GM19324 (cell line): ENCODE measurements around the gene NFILZ.
"Not testable (repeated sequence)": the region's sequence is repeated elsewhere in the genome, so short reads cannot be mapped to it uniquely, and the experiment has no call there.

Experiments used
- ATAC-seq: cut with Tn5 transposase; IDR thresholded peaks from one replicate; pipeline ENCODE4 v1.9.1; 2021; ENCODE audit warnings: mild to moderate bottlenecking, moderate library complexity; ENCODE audit not compliant: unreplicated experiment, low FRiP score

Gene NFILZ

GRCh38 chr19:8610936-8611300 lies 19.5 kb upstream of the NFILZ start:
- ATAC-seq: no peak

GRCh38 chr19:8611391-8611876 lies 19.0 kb upstream of the NFILZ start:
- no peak for ATAC-seq

GRCh38 chr19:8611877-8612806 lies 18.3 kb upstream of the NFILZ start:
- no peak for ATAC-seq

- no peak for ATAC-seq
These were observed 17.6 kb upstream of the NFILZ start for GRCh38 chr19:8612807-8613171.

GRCh38 chr19:8614455-8614854 lies 16.0 kb upstream of the NFILZ start:
- no peak for ATAC-seq

GRCh38 chr19:8615024-8615423 lies 15.4 kb upstream of the NFILZ start:
- ATAC-seq: no peak

- ATAC-seq: no peak
These were observed 14.4 kb upstream of the NFILZ start for GRCh38 chr19:8615813-8616596.

GRCh38 chr19:8616861-8617260 lies 13.6 kb upstream of the NFILZ start:
- no peak for ATAC-seq

- not testable (repeated sequence) for ATAC-seq
These were observed 13.1 kb upstream of the NFILZ start for GRCh38 chr19:8617325-8617724.

- ATAC-seq: no peak
These were observed 12.4 kb upstream of the NFILZ start for GRCh38 chr19:8617984-8618383.

GRCh38 chr19:8618751-8619150 lies 11.7 kb upstream of the NFILZ start:
- no peak for ATAC-seq

- not testable (repeated sequence) for ATAC-seq
These were observed 7.5 kb upstream of the NFILZ start for GRCh38 chr19:8622886-8623285.

GRCh38 chr19:8626842-8627241 lies 3.6 kb upstream of the NFILZ start:
- ATAC-seq: no peak

- ATAC-seq: no peak
These were observed 1.2 kb upstream of the NFILZ start for GRCh38 chr19:8629184-8629583.

- ATAC-seq: no peak
These were observed 477 bp downstream of the NFILZ start for GRCh38 chr19:8630796-8631424.

GRCh38 chr19:8631425-8631819 lies 989 bp downstream of the NFILZ start:
- ATAC-seq: no peak

GRCh38 chr19:8635422-8635821 lies 5.0 kb downstream of the NFILZ start:
- no peak for ATAC-seq

GRCh38 chr19:8637070-8637469 lies 6.6 kb downstream of the NFILZ start:
- not testable (repeated sequence) for ATAC-seq

GRCh38 chr19:8638078-8638619 lies 7.7 kb downstream of the NFILZ start:
- ATAC-seq: no peak

GRCh38 chr19:8639821-8640401 lies 9.5 kb downstream of the NFILZ start:
- no peak for ATAC-seq
